ENCODE measurements around the gene PDIA6. TPM values are rescaled to one million over a fixed set of nuclear protein-coding genes. Genes with fewer than 3 reads are reported as not detected.

PDIA6 gene
- total and polyA plus RNA-seq, 2 donors (not counting 3 experiments of a cell fraction or from before 2014, with no cell fraction given): 335 to 424 TPM

DNA sequence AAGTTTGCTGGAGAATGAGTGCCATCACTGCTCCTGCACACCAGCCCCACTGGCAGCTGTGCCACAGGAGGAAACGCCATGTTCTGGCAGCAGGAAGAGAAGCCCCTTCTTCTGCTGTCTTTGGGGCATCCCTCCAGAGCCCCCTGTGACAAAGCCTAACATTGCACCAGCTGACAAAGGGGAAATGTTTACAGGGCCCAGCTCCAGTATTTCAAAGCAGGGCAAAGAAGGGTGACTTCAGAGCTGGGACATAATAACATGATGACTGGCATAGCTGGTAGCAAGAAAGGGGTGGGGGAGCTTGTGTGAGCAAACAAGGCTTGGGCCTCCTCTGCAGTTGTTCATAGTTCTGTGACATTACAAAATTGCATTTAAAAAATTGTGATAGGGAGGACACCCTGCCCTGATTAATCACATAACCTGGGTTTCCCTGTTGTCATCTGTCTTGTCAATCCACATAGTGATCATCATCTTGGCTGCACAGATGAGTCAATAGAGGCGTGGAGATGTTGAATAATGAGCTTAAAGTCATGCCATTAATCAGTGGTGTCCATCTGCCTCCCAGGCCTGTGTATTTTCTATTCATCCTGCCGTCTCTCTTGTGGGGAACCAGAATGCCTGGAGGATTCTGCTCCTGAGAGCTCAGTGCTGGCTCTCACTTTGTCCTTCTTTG, 29.1 kb upstream of the PDIA6 start:
- no peak for FAIRE-seq
- ChIA-PET POLR2A (no interaction called here), CTCF (interaction anchor here (1.0 to 4.0 kb wide), 5 partner anchors 9 to 741 kb away, joined by 3 to 31 read pairs (median 3); no protein-coding TSS in a partner anchor)
- dilution Hi-C loops (cut with MboI; ENCODE audit: extremely low pct_ligation_motif_present, low sequenced_read_pairs) (no loop called here), intact Hi-C loops (cut with micrococcal nuclease) (no loop called here)
- Histone ChIP-seq H3K4me2 (ENCODE audit: insufficient read depth, low read length) (no peak overlapping the region), H3K36me3 (ENCODE audit: control insufficient read depth in 2 of 2, extremely low read depth in 1 of 2, insufficient read depth in 2 of 2, low read length in 2 of 2) (no peaks in the 10 kb centered on the region), H3K9me1 (replicated peaks; ENCODE audit: control insufficient read depth, extremely low read depth, insufficient read depth, low read length) (no peaks in the 10 kb centered on the region), H3K9ac (replicated peaks; ENCODE audit: extremely low read depth, insufficient read depth, low read length) (no peak overlapping the region), H3K9me3 (replicated peaks; ENCODE audit: control insufficient read depth, insufficient read depth, low read length) (no peaks in the 10 kb centered on the region), H2AFZ (ENCODE audit: low read depth, low read length) (no peak overlapping the region), H3K4me1 (ENCODE audit: control insufficient read depth, extremely low read depth, insufficient read depth, low read length) (no peaks in the 10 kb centered on the region), H3K4me3 (replicated peaks in 1 of 3; ENCODE audit: insufficient read depth in 1 of 3, low read depth in 1 of 3, low read length in 3 of 3) (no peak overlapping the region), H3K27ac (ENCODE audit: insufficient read depth, low read depth, low read length) (no peak overlapping the region), H4K20me1 (replicated peaks; ENCODE audit: control insufficient read depth, extremely low read depth, insufficient read depth, low read length) (no peaks in the 10 kb centered on the region), H3K79me2 (ENCODE audit: control insufficient read depth, insufficient read depth, low read length) (no peaks in the 10 kb centered on the region), H3K27me3 (ENCODE audit: control insufficient read depth in 2 of 2, insufficient read depth in 2 of 2, low read length in 2 of 2) (peaks cover 0 to 1% of the 10 kb centered on the region in 2 experiments)
- no TSS peak for BruUV-seq (replicated peaks)
- no peak for TF ChIP-seq GATA2 (IDR thresholded peaks at IDR 0.05; ENCODE audit: insufficient read depth, insufficient read length, low read depth, low read length)
- TF ChIP-seq, protein P1, sequence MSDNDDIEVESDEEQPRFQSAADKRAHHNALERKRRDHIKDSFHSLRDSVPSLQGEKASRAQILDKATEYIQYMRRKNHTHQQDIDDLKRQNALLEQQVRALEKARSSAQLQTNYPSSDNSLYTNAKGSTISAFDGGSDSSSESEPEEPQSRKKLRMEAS (IDR thresholded peaks at IDR 0.05; ENCODE audit: insufficient read depth, insufficient read length): no peak
- TF ChIP-seq POLR2AphosphoS5 (IDR thresholded peaks at IDR 0.05; ENCODE audit: insufficient read depth, low read depth, low read length): no peak
- no peak for TF ChIP-seq JUN (IDR thresholded peaks at IDR 0.05; ENCODE audit: borderline replicate concordance, insufficient read depth, insufficient read length, low read depth)
- no peak for TF ChIP-seq POLR2A (IDR thresholded peaks at IDR 0.05; ENCODE audit: low read depth, low read length)
- no peak for TF ChIP-seq MYC (IDR thresholded peaks at IDR 0.05; ENCODE audit: low read depth, low read length)
- TF ChIP-seq FOS (IDR thresholded peaks at IDR 0.05; ENCODE audit: borderline replicate concordance, insufficient read depth, low read length): no peak
- no peak for TF ChIP-seq EZH2 (IDR thresholded peaks at IDR 0.05; ENCODE audit: borderline replicate concordance, low read depth, low read length, severe bottlenecking)
- TF ChIP-seq, protein P2, sequence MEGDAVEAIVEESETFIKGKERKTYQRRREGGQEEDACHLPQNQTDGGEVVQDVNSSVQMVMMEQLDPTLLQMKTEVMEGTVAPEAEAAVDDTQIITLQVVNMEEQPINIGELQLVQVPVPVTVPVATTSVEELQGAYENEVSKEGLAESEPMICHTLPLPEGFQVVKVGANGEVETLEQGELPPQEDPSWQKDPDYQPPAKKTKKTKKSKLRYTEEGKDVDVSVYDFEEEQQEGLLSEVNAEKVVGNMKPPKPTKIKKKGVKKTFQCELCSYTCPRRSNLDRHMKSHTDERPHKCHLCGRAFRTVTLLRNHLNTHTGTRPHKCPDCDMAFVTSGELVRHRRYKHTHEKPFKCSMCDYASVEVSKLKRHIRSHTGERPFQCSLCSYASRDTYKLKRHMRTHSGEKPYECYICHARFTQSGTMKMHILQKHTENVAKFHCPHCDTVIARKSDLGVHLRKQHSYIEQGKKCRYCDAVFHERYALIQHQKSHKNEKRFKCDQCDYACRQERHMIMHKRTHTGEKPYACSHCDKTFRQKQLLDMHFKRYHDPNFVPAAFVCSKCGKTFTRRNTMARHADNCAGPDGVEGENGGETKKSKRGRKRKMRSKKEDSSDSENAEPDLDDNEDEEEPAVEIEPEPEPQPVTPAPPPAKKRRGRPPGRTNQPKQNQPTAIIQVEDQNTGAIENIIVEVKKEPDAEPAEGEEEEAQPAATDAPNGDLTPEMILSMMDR (IDR thresholded peaks at IDR 0.05; ENCODE audit: extremely low read depth in 1 of 2, insufficient read depth in 1 of 2, low read depth in 1 of 2, low read length in 2 of 2): no peak
- no peak for DNase-seq (ENCODE audit: low read depth, low spot score)

Measured in endothelial cell of umbilical vein (primary cell).